VCaP (cell line): Measurements from ENCODE around the gene OR6M1.

Experiments
- H3K27ac ChIP-seq: fragments of 450-650 bp; 2 replicates; pipeline ENCODE4 v1.5.1; 2017
- CTCF ChIP-seq: fragments of 450-650 bp; conservative IDR thresholded peaks from 2 replicates; pipeline ENCODE4 v1.5.1; 2017; ENCODE audit warnings: mild to moderate bottlenecking, moderate library complexity

OR6M1 gene

GRCh38 chr11:123762422-123762821, 43.7 kb downstream of the OR6M1 start:
- no peak for TF ChIP-seq CTCF
- no peak overlapping the region for H3K27ac ChIP-seq

GRCh38 chr11:123760894-123761293, 45.3 kb downstream of the OR6M1 start:
- H3K27ac ChIP-seq = no peak overlapping the region
- TF ChIP-seq CTCF = no peak

- no peak for TF ChIP-seq CTCF
- H3K27ac ChIP-seq = no peak overlapping the region
Observed at GRCh38 chr11:123757976-123758375, 48.2 kb downstream of the OR6M1 start.

- no peak overlapping the region for H3K27ac ChIP-seq
- TF ChIP-seq CTCF = no peak
Observed at GRCh38 chr11:123755813-123756212, 50.3 kb downstream of the OR6M1 start.
